GM20431 (cell line): ENCODE results near the gene LIPH.

Experiments
- in situ Hi-C: fragments of 300-500 bp; cut with MseI, MboI; formaldehyde crosslinking; loops from one replicate; pipeline ENCODE4 v1.15.0; 2020; ENCODE audit warnings: low sequenced_read_pairs; ENCODE audit not compliant: unreplicated experiment

Gene LIPH

GRCh38 chr3:185549122-185549521 lies 3.3 kb downstream of the LIPH start:
- in situ Hi-C loops: no loop called here

- in situ Hi-C loops: no loop called here
Measured at GRCh38 chr3:185540695-185541094, 11.7 kb downstream of the LIPH start.

- in situ Hi-C loops: no loop called here
Measured at GRCh38 chr3:185539934-185540333, 12.5 kb downstream of the LIPH start.

- in situ Hi-C loops: no loop called here
Measured at GRCh38 chr3:185537369-185537970, 14.9 kb downstream of the LIPH start.

GRCh38 chr3:185534511-185534910 lies 17.9 kb downstream of the LIPH start:
- in situ Hi-C loops: no loop called here

- in situ Hi-C loops: no loop called here
Measured at GRCh38 chr3:185532901-185533300, 19.5 kb downstream of the LIPH start.

GRCh38 chr3:185530856-185531255 lies 21.5 kb downstream of the LIPH start:
- in situ Hi-C loops: no loop called here

GRCh38 chr3:185528532-185528931 lies 23.9 kb downstream of the LIPH start:
- in situ Hi-C loops: no loop called here

GRCh38 chr3:185527364-185527763 lies 25.0 kb downstream of the LIPH start:
- in situ Hi-C loops: no loop called here

GRCh38 chr3:185526349-185526951 lies 25.9 kb downstream of the LIPH start:
- in situ Hi-C loops: no loop called here

GRCh38 chr3:185521349-185522138 lies 30.8 kb downstream of the LIPH start:
- in situ Hi-C loops: no loop called here

GRCh38 chr3:185519021-185519420 lies 33.4 kb downstream of the LIPH start:
- in situ Hi-C loops: no loop called here

GRCh38 chr3:185517387-185518130 lies 34.8 kb downstream of the LIPH start:
- in situ Hi-C loops: no loop called here

GRCh38 chr3:185511711-185512110 lies 40.7 kb downstream of the LIPH start:
- in situ Hi-C loops: no loop called here

- in situ Hi-C loops: no loop called here
Measured at GRCh38 chr3:185508335-185508991, 43.9 kb downstream of the LIPH start.

GRCh38 chr3:185507883-185508282 lies 44.5 kb downstream of the LIPH start:
- in situ Hi-C loops: no loop called here

GRCh38 chr3:185504636-185505035 lies 47.8 kb downstream of the LIPH start:
- in situ Hi-C loops: no loop called here

- in situ Hi-C loops: no loop called here
Measured at GRCh38 chr3:185503521-185503920, 48.9 kb downstream of the LIPH start.

- in situ Hi-C loops: no loop called here
Measured at GRCh38 chr3:185502987-185503386, 49.4 kb downstream of the LIPH start.
